ENCODE data around the gene MID1. TPM values are rescaled to one million over a fixed set of nuclear protein-coding genes. Genes with fewer than 3 reads are reported as not detected.

MID1 gene
- total RNA-seq, 2 experiments from 2014 or later, result 0.95 to 1.2 TPM

- intact Hi-C loops (cut with micrococcal nuclease), result no loop called here
- CTCF ChIA-PET, result no interaction called here
- Mint-ChIP-seq H3K4me3 (no peak overlapping the region), H3K9me3 (peaks cover 8% of the 10 kb centered on the region), H3K4me1 (ENCODE audit: low read depth) (no peaks in the 10 kb centered on the region), H3K27me3 (ENCODE audit: low read depth) (no peaks in the 10 kb centered on the region), H3K27ac (no peak overlapping the region), H3K36me3 (ENCODE audit: low read depth) (no peaks in the 10 kb centered on the region)
- DNase-seq, result no peak
These were observed 38.1 kb downstream of the MID1 start for GRCh38 chrX:10582215-10582733.

- DNase-seq, result no peak
- no peaks in the 10 kb centered on the region for H3K27me3 Mint-ChIP-seq (ENCODE audit: low read depth)
- no peak overlapping the region for H3K4me3 Mint-ChIP-seq
- H3K27ac Mint-ChIP-seq, result no peak overlapping the region
- no peaks in the 10 kb centered on the region for H3K4me1 Mint-ChIP-seq (ENCODE audit: low read depth)
- intact Hi-C loops (cut with micrococcal nuclease), result no loop called here
- no peaks in the 10 kb centered on the region for H3K36me3 Mint-ChIP-seq (ENCODE audit: low read depth)
- peaks cover 3% of the 10 kb centered on the region for H3K9me3 Mint-ChIP-seq
- CTCF ChIA-PET, result no interaction called here
These were observed 41.0 kb downstream of the MID1 start for GRCh38 chrX:10579112-10580011.

- Mint-ChIP-seq H3K4me3 (no peak overlapping the region), H3K36me3 (ENCODE audit: low read depth) (no peaks in the 10 kb centered on the region), H3K9me3 (no peaks in the 10 kb centered on the region), H3K27ac (no peak overlapping the region), H3K4me1 (ENCODE audit: low read depth) (no peaks in the 10 kb centered on the region), H3K27me3 (ENCODE audit: low read depth) (no peaks in the 10 kb centered on the region)
- intact Hi-C loops (cut with micrococcal nuclease), result no loop called here
- no peak for DNase-seq
- CTCF ChIA-PET, result no interaction called here
These were observed 41.9 kb downstream of the MID1 start for GRCh38 chrX:10578527-10578926.

- intact Hi-C loops (cut with micrococcal nuclease), result no loop called here
- H3K4me1 Mint-ChIP-seq (ENCODE audit: low read depth), result no peaks in the 10 kb centered on the region
- no peak overlapping the region for H3K4me3 Mint-ChIP-seq
- CTCF ChIA-PET, result no interaction called here
- no peaks in the 10 kb centered on the region for H3K36me3 Mint-ChIP-seq (ENCODE audit: low read depth)
- DNase-seq, result no peak
- no peak overlapping the region for H3K27ac Mint-ChIP-seq
- H3K9me3 Mint-ChIP-seq, result no peaks in the 10 kb centered on the region
- no peaks in the 10 kb centered on the region for H3K27me3 Mint-ChIP-seq (ENCODE audit: low read depth)
These were observed 42.5 kb downstream of the MID1 start for GRCh38 chrX:10577853-10578252.

GRCh38 chrX:10576777-10577447 is 43.5 kb downstream of the MID1 start:
- CTCF ChIA-PET, result no interaction called here
- Mint-ChIP-seq H3K4me3 (no peak overlapping the region), H3K4me1 (ENCODE audit: low read depth) (no peaks in the 10 kb centered on the region), H3K27me3 (ENCODE audit: low read depth) (no peaks in the 10 kb centered on the region), H3K9me3 (no peaks in the 10 kb centered on the region), H3K36me3 (ENCODE audit: low read depth) (no peaks in the 10 kb centered on the region), H3K27ac (no peak overlapping the region)
- no peak for DNase-seq
- intact Hi-C loops (cut with micrococcal nuclease), result no loop called here

GRCh38 chrX:10576186-10576585 is 44.2 kb downstream of the MID1 start:
- intact Hi-C loops (cut with micrococcal nuclease), result no loop called here
- no peaks in the 10 kb centered on the region for H3K36me3 Mint-ChIP-seq (ENCODE audit: low read depth)
- no peak overlapping the region for H3K27ac Mint-ChIP-seq
- CTCF ChIA-PET, result no interaction called here
- H3K4me1 Mint-ChIP-seq (ENCODE audit: low read depth), result no peaks in the 10 kb centered on the region
- no peaks in the 10 kb centered on the region for H3K9me3 Mint-ChIP-seq
- H3K4me3 Mint-ChIP-seq, result no peak overlapping the region
- no peak for DNase-seq
- H3K27me3 Mint-ChIP-seq (ENCODE audit: low read depth), result no peaks in the 10 kb centered on the region

- Mint-ChIP-seq H3K36me3 (ENCODE audit: low read depth) (no peaks in the 10 kb centered on the region), H3K4me3 (no peak overlapping the region), H3K4me1 (ENCODE audit: low read depth) (no peaks in the 10 kb centered on the region), H3K27ac (no peak overlapping the region), H3K27me3 (ENCODE audit: low read depth) (no peaks in the 10 kb centered on the region), H3K9me3 (no peaks in the 10 kb centered on the region)
- DNase-seq, result no peak
- CTCF ChIA-PET, result no interaction called here
- intact Hi-C loops (cut with micrococcal nuclease), result no loop called here
These were observed 45.7 kb downstream of the MID1 start for GRCh38 chrX:10574663-10575062.

- Mint-ChIP-seq H3K9me3 (peaks cover 3% of the 10 kb centered on the region), H3K4me1 (ENCODE audit: low read depth) (no peaks in the 10 kb centered on the region), H3K36me3 (ENCODE audit: low read depth) (no peaks in the 10 kb centered on the region), H3K4me3 (no peak overlapping the region), H3K27ac (no peak overlapping the region), H3K27me3 (ENCODE audit: low read depth) (no peaks in the 10 kb centered on the region)
- intact Hi-C loops (cut with micrococcal nuclease), result no loop called here
- CTCF ChIA-PET, result no interaction called here
- DNase-seq, result no peak
These were observed 49.1 kb downstream of the MID1 start for GRCh38 chrX:10571260-10571659.

- no peaks in the 10 kb centered on the region for H3K27me3 Mint-ChIP-seq (ENCODE audit: low read depth)
- peaks cover 3% of the 10 kb centered on the region for H3K9me3 Mint-ChIP-seq
- H3K4me1 Mint-ChIP-seq (ENCODE audit: low read depth), result no peaks in the 10 kb centered on the region
- CTCF ChIA-PET, result no interaction called here
- no peak overlapping the region for H3K4me3 Mint-ChIP-seq
- no peaks in the 10 kb centered on the region for H3K36me3 Mint-ChIP-seq (ENCODE audit: low read depth)
- DNase-seq, result no peak
- intact Hi-C loops (cut with micrococcal nuclease), result no loop called here
- H3K27ac Mint-ChIP-seq, result no peak overlapping the region
These were observed 49.8 kb downstream of the MID1 start for GRCh38 chrX:10570601-10571000.

GRCh38 chrX:10569946-10570345 is 50.4 kb downstream of the MID1 start:
- no peak overlapping the region for H3K4me3 Mint-ChIP-seq
- intact Hi-C loops (cut with micrococcal nuclease), result no loop called here
- H3K4me1 Mint-ChIP-seq (ENCODE audit: low read depth), result no peaks in the 10 kb centered on the region
- DNase-seq, result no peak
- H3K27me3 Mint-ChIP-seq (ENCODE audit: low read depth), result no peaks in the 10 kb centered on the region
- CTCF ChIA-PET, result no interaction called here
- peaks cover 3% of the 10 kb centered on the region for H3K9me3 Mint-ChIP-seq
- H3K36me3 Mint-ChIP-seq (ENCODE audit: low read depth), result no peaks in the 10 kb centered on the region
- no peak overlapping the region for H3K27ac Mint-ChIP-seq

GRCh38 chrX:10568428-10568827 is 52.0 kb downstream of the MID1 start:
- H3K4me3 Mint-ChIP-seq, result no peak overlapping the region
- H3K4me1 Mint-ChIP-seq (ENCODE audit: low read depth), result no peaks in the 10 kb centered on the region
- no peak for DNase-seq
- H3K27me3 Mint-ChIP-seq (ENCODE audit: low read depth), result no peaks in the 10 kb centered on the region
- H3K27ac Mint-ChIP-seq, result no peak overlapping the region
- intact Hi-C loops (cut with micrococcal nuclease), result no loop called here
- no peaks in the 10 kb centered on the region for H3K36me3 Mint-ChIP-seq (ENCODE audit: low read depth)
- CTCF ChIA-PET, result no interaction called here
- peaks cover 3% of the 10 kb centered on the region for H3K9me3 Mint-ChIP-seq

GRCh38 chrX:10567136-10567535 is 53.2 kb downstream of the MID1 start:
- Mint-ChIP-seq H3K4me1 (ENCODE audit: low read depth) (no peaks in the 10 kb centered on the region), H3K9me3 (peaks cover 3% of the 10 kb centered on the region), H3K36me3 (ENCODE audit: low read depth) (no peaks in the 10 kb centered on the region), H3K27me3 (ENCODE audit: low read depth) (no peaks in the 10 kb centered on the region), H3K4me3 (no peak overlapping the region), H3K27ac (no peak overlapping the region)
- DNase-seq, result no peak
- CTCF ChIA-PET, result no interaction called here
- intact Hi-C loops (cut with micrococcal nuclease), result no loop called here

- Mint-ChIP-seq H3K9me3 (peaks cover 3% of the 10 kb centered on the region), H3K4me3 (no peak overlapping the region), H3K27me3 (ENCODE audit: low read depth) (no peaks in the 10 kb centered on the region), H3K36me3 (ENCODE audit: low read depth) (no peaks in the 10 kb centered on the region), H3K27ac (no peak overlapping the region), H3K4me1 (ENCODE audit: low read depth) (no peaks in the 10 kb centered on the region)
- CTCF ChIA-PET, result no interaction called here
- no peak for DNase-seq
- intact Hi-C loops (cut with micrococcal nuclease), result no loop called here
These were observed 53.7 kb downstream of the MID1 start for GRCh38 chrX:10566716-10567097.

Data from activated naive CD4-positive, alpha-beta T cell treated with anti-CD3 and anti-CD28 coated beads for 36 hours (primary cell).